Panc1 (cell line): ENCODE results near the gene HRH2. TPM values are rescaled to one million over a fixed set of nuclear protein-coding genes. Genes with fewer than 3 reads are reported as not detected.
A peak's percentile ranks its signal among the peaks of the same experiment; 100 is the strongest.

Experiments
- ATAC-seq: fragments of 200-7000 bp; cut with Tn5 transposase; 2 replicates; pipeline ENCODE4 v1.9.1; 2020; ENCODE audit warnings: mild to moderate bottlenecking, moderate library complexity
- BruUV-seq: library from RNA; stranded (reverse); fragments of 400-500 nt; replicated peaks from 2 replicates; lab custom pipeline; 2021; lab: Mats Ljungman, UMichigan
- CTCF ChIA-PET: fragments of 300-600 bp; sonication (Branson Sonifier 250); formaldehyde crosslinking; loops from one replicate; lab custom pipeline; 2022; ENCODE audit warnings: antibody characterized with exemption; lab: Charles Lee
- POLR2A ChIA-PET: fragments of 300-600 bp; sonication (Branson Sonifier 250); formaldehyde crosslinking; loops from one replicate; lab custom pipeline; 2022; ENCODE audit warnings: antibody characterized with exemption; lab: Charles Lee
- DNase-seq: peaks from one replicate; pipeline ENCODE4 v3.0.0-alpha.2; 2010; ENCODE audit warnings: low read depth, low spot score
- H3K27ac ChIP-seq: 2 replicates; pipeline ENCODE4 v1.5.1; 2011; ENCODE audit warnings: mild to moderate bottlenecking, low read length, inconsistent platforms
- H3K27me3 ChIP-seq: fragments of 200-500 bp; sonication (Bioruptor generic); 2 replicates; pipeline ENCODE4 v1.6.0; 2014; ENCODE audit warnings: low read length, inconsistent platforms; ENCODE audit not compliant: control insufficient read depth, insufficient read depth
- H3K36me3 ChIP-seq: fragments of 200-500 bp; sonication (Bioruptor generic); 2 replicates; pipeline ENCODE4 v1.5.1; 2014; ENCODE audit warnings: inconsistent platforms, mild to moderate bottlenecking, low read length, moderate library complexity; ENCODE audit not compliant: control insufficient read depth, insufficient read depth
- H3K4me1 ChIP-seq: 2 replicates; pipeline ENCODE4 v1.5.1; 2011; ENCODE audit warnings: inconsistent platforms, mild to moderate bottlenecking, low read length, moderate library complexity; ENCODE audit not compliant: control insufficient read depth, insufficient read depth
- H3K4me3 ChIP-seq, 2 experiments: 2 replicates each; pipeline ENCODE4 v1.5.1; 2011 to 2012; ENCODE audit warnings: low read depth in 2 of 2, low read length in 2 of 2, mild to moderate bottlenecking in 2 of 2, inconsistent platforms in 1 of 2, moderate library complexity in 1 of 2
- H3K9me3 ChIP-seq: fragments of 200-500 bp; sonication (Bioruptor generic); 2 replicates; pipeline ENCODE4 v1.5.1; 2014; ENCODE audit warnings: low read depth, mild to moderate bottlenecking, inconsistent platforms, low read length, moderate library complexity; ENCODE audit not compliant: control insufficient read depth, insufficient read depth
- CTCF ChIP-seq: fragments of 450-650 bp; IDR thresholded peaks from 2 replicates; pipeline ENCODE4 v1.5.1; 2017; ENCODE audit warnings: mild to moderate bottlenecking
- POLR2AphosphoS5 ChIP-seq: IDR thresholded peaks from 2 replicates; pipeline ENCODE4 v1.6.1; 2012; ENCODE audit warnings: mild to moderate bottlenecking, low read depth, low read length, moderate library complexity
- REST ChIP-seq, 2 experiments: IDR thresholded peaks; 2 replicates each; pipeline ENCODE4 v1.6.1; 2011 to 2012; ENCODE audit warnings: low read depth in 2 of 2, control low read depth in 1 of 2, low read length in 1 of 2, mild to moderate bottlenecking in 1 of 2, moderate library complexity in 1 of 2; ENCODE audit not compliant: insufficient read depth in 1 of 2
- SIN3A ChIP-seq: IDR thresholded peaks from 2 replicates; pipeline ENCODE4 v1.6.1; 2012; ENCODE audit warnings: low read depth, mild to moderate bottlenecking, low read length, moderate library complexity, borderline replicate concordance; ENCODE audit not compliant: insufficient read depth
- TCF7L2 ChIP-seq: IDR thresholded peaks from 2 replicates; pipeline ENCODE4 v1.6.1; 2011; ENCODE audit warnings: mild to moderate bottlenecking, low read depth, low read length, inconsistent platforms
- in situ Hi-C: cut with HindIII; loops from 2 replicates; pipeline ENCODE4 v1.10.0; 2016; ENCODE audit warnings: low sequenced_read_pairs, low pct_unique_long_range_greater_than_20kb
- intact Hi-C: fragments of 100-400 bp; cut with micrococcal nuclease; formaldehyde crosslinking; loops from one replicate; pipeline ENCODE4 v1.10.0; 2022; ENCODE audit not compliant: unreplicated experiment
- total RNA-seq: library from RNA; stranded (reverse); gene quantifications from one replicate; pipeline ENCODE4 v1.2.1, GENCODE V29; 2021; ENCODE audit not compliant: unreplicated experiment

Gene HRH2
- total RNA-seq, 1 experiment from 2014 or later: 0.33 TPM

DNA sequence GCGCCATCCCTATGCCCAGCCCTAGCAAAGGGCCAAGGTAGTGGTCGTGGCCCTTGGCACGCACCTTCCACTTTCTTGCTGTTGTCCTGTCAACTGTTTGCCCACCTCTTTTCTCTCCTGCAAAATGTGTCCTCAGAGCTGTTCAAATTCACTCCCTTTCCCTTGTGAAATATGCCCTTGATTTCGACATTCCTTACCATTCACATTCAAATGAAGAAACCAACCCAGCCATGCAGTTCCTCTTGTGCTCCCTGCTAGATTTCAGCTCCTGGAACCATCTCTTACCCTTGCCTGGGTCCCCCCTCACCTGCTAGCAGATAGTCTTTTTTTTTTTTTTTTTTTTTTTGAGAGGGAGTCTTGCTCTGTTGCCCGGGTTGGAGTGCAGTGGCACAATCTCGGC is 19.6 kb upstream of the HRH2 start:
- Histone ChIP-seq H3K27ac (no peak overlapping the region), H3K36me3 (no peaks in the 10 kb centered on the region), H3K9me3 (no peaks in the 10 kb centered on the region), H3K4me1 (no peaks in the 10 kb centered on the region), H3K27me3 (peaks cover 7% of the 10 kb centered on the region; the same call in 1 of the 2 replicates), H3K4me3 (no peak overlapping the region)
- in situ Hi-C loops: no loop called here
- ATAC-seq: no peak
- TF ChIP-seq REST (IDR thresholded peaks at IDR 0.05; ENCODE audit: insufficient read depth in 1 of 2, low read depth in 2 of 2, low read length in 1 of 2): no peak
- no peak for TF ChIP-seq TCF7L2
- no peak for TF ChIP-seq POLR2AphosphoS5
- TF ChIP-seq CTCF: no peak
- no peak for TF ChIP-seq SIN3A
- intact Hi-C loops: no loop called here
- no TSS peak for BruUV-seq
- no peak for DNase-seq
- ChIA-PET POLR2A (no interaction called here), CTCF (interaction anchor here (0.6 kb wide), 1 partner anchor 1148 kb away, joined by 5 read pairs; no protein-coding TSS in a partner anchor)

GRCh38 chr5:175640106-175640775 is 17.6 kb upstream of the HRH2 start:
- CTCF ChIA-PET: no interaction called here

More at GRCh38 chr5:175640106-175640775, 17.6 kb upstream of the HRH2 start:
- no peak overlapping the region for H3K27ac ChIP-seq
- no peaks in the 10 kb centered on the region for H3K9me3 ChIP-seq
- H3K4me1 ChIP-seq: no peaks in the 10 kb centered on the region
- peaks cover 9% of the 10 kb centered on the region; the same call in 1 of the 2 replicates for H3K27me3 ChIP-seq
- intact Hi-C loops (no loop called here), in situ Hi-C loops (no loop called here)
- no peak overlapping the region for H3K4me3 ChIP-seq
- no peak for TF ChIP-seq REST (IDR thresholded peaks at IDR 0.05; ENCODE audit: insufficient read depth in 1 of 2, low read depth in 2 of 2, low read length in 1 of 2)
- TF ChIP-seq CTCF: no peak
- TF ChIP-seq SIN3A: no peak
- TF ChIP-seq TCF7L2: no peak
- TF ChIP-seq POLR2AphosphoS5: no peak
- ATAC-seq: 0 out of 2 replicates have a peak, but pooled peaks have one; percentile 30
- DNase-seq: no peak
- H3K36me3 ChIP-seq: no peaks in the 10 kb centered on the region
- POLR2A ChIA-PET: no interaction called here
- no TSS peak for BruUV-seq
